ENCODE data around the gene SPAG8. TPM values are rescaled to one million over a fixed set of nuclear protein-coding genes. Genes with fewer than 3 reads are reported as not detected.

Gene SPAG8
- total RNA-seq, 2 experiments from 2014 or later, result 2.0 to 2.2 TPM

DNA sequence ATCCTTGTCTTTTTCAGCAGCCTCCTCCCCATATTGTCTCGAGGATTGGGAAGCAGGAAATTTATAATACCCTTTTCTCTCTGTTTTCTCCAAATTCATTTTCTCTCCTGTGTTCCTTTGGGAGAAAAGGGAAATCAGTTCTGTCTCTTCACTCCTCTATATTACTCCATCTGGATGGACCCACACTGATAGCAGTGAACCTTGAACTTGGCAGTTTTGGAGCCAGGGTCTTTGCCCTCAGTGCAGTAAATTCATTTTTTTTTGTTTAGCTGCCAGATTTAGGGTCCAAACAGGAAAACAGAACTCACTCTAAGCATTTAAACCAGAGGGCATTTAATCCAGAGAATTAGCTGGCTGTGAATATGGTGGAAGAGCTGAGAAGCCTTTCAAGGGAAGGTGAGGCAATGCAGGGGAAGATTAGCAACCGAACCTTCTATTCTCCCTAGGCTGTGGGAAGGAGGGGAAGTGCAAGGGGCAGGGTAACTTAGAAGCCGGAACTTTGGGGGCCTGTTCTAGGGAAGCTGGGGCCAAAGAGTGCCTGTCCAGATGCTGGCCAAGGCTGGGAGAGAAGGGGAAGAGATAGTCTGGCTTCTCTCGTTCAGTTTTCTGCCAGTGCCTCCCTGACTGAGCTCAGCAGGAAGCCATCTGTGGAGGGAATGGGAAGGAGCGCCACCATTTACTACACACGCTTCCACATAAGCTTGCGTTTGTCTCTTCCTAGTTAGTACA, 37.0 kb downstream of the SPAG8 start:
- Mint-ChIP-seq H3K4me1 (no peaks in the 10 kb centered on the region), H3K4me3 (no peak overlapping the region), H3K9me3 (no peaks in the 10 kb centered on the region), H3K27ac (no peak overlapping the region), H3K36me3 (ENCODE audit: low read depth) (peaks cover under 1% of the 10 kb centered on the region), H3K27me3 (no peaks in the 10 kb centered on the region)
- DNase-seq, result no peak
- ChIA-PET CTCF (interaction anchor here (0.8 to 1.3 kb wide), 6 partner anchors 15 to 128 kb away, joined by 3 to 6 read pairs (median 3); partner anchors contain the start of genes GBA2 and RGP1), POLR2A (no interaction called here)

DNA sequence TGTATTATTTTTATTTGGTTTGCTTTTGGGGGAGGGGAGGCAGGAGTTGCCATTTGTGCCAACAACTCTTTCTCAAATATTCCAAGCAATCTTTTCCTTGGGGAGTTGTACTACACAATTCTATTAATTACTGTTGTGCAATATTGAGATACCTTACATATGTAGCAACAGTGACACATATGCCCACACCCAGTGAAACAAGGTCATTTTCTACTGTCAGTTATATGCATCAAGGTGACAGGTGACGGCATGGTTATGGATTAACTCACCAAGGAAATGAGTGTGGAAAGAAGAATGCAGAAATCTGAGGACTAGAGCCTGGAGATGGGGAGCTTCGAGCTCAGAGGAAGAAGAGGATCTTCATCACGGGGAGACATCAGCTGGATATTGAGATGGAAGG, 40.1 kb downstream of the SPAG8 start:
- H3K9me3 Mint-ChIP-seq, result no peaks in the 10 kb centered on the region
- POLR2A ChIA-PET, result interaction anchor here (2.0 kb wide), 1 partner anchor 11 kb away, joined by 5 read pairs; no protein-coding TSS in a partner anchor
- no peaks in the 10 kb centered on the region for H3K4me1 Mint-ChIP-seq
- no peak overlapping the region for H3K4me3 Mint-ChIP-seq
- H3K27me3 Mint-ChIP-seq, result no peaks in the 10 kb centered on the region
- no peaks in the 10 kb centered on the region for H3K36me3 Mint-ChIP-seq (ENCODE audit: low read depth)
- no peak overlapping the region for H3K27ac Mint-ChIP-seq
- CTCF ChIA-PET, result interaction anchor here (0.8 to 1.2 kb wide), 3 partner anchors 8 to 110 kb away, joined by 3 to 4 read pairs (median 4); no protein-coding TSS in a partner anchor
- DNase-seq, result no peak

DNA sequence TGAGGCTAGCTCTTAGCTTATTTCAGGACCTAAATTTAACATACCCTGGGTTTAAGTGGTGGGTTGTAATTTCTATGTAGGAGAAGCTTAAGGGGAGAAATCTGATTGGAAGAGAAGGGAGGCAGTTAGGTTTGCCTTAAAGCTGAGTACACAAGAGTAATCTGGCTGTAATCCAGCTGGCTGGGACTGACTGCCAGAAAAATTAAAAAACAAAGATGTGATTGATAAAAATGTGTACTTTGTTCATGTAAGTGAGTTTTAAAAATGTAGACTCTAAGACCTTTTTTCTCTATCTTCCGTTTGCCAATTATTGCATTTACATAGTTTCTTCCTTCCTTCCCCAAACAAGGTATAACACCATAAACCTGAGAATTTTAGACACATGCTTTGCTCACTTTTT, 40.5 kb downstream of the SPAG8 start:
- H3K4me3 Mint-ChIP-seq, result no peak overlapping the region
- CTCF ChIA-PET, result interaction anchor here (0.6 to 0.8 kb wide), 2 partner anchors 15 to 26 kb away, joined by 3 to 4 read pairs; no protein-coding TSS in a partner anchor
- H3K4me1 Mint-ChIP-seq, result no peaks in the 10 kb centered on the region
- POLR2A ChIA-PET, result interaction anchor here (1.2 to 2.0 kb wide), 2 partner anchors 11 to 23 kb away, joined by 4 to 5 read pairs; partner anchors contain the start of genes GBA2 and RGP1
- DNase-seq, result no peak
- no peaks in the 10 kb centered on the region for H3K27me3 Mint-ChIP-seq
- H3K27ac Mint-ChIP-seq, result no peak overlapping the region
- H3K9me3 Mint-ChIP-seq, result no peaks in the 10 kb centered on the region
- H3K36me3 Mint-ChIP-seq (ENCODE audit: low read depth), result no peaks in the 10 kb centered on the region

DNA sequence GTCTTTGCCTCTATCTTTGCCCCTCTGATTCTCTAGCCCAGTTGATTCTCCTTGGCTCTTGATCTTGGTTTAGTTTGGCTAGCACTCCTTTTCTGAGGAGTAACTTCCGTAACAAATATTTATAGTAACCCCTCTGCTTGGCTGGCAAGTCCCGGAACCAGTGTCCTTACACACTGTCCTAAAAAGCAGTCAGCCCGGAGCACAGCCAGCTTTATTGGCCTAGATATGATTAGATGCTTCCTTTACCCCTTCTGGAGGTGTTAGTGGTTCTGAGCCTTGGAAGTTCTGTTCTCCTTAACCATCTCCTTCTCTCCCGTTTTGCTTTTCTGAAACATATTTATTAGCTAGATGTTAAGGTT, 41.0 kb downstream of the SPAG8 start:
- CTCF ChIA-PET, result interaction anchor here (0.6 to 0.8 kb wide), 2 partner anchors 14 to 26 kb away, joined by 3 to 4 read pairs; no protein-coding TSS in a partner anchor
- no peaks in the 10 kb centered on the region for H3K4me1 Mint-ChIP-seq
- POLR2A ChIA-PET, result interaction anchor here (1.2 to 2.0 kb wide), 2 partner anchors 10 to 23 kb away, joined by 4 to 5 read pairs; partner anchors contain the start of genes GBA2 and RGP1
- no peak overlapping the region for H3K27ac Mint-ChIP-seq
- no peak for DNase-seq
- H3K4me3 Mint-ChIP-seq, result no peak overlapping the region
- no peaks in the 10 kb centered on the region for H3K9me3 Mint-ChIP-seq
- H3K36me3 Mint-ChIP-seq (ENCODE audit: low read depth), result no peaks in the 10 kb centered on the region
- no peaks in the 10 kb centered on the region for H3K27me3 Mint-ChIP-seq

DNA sequence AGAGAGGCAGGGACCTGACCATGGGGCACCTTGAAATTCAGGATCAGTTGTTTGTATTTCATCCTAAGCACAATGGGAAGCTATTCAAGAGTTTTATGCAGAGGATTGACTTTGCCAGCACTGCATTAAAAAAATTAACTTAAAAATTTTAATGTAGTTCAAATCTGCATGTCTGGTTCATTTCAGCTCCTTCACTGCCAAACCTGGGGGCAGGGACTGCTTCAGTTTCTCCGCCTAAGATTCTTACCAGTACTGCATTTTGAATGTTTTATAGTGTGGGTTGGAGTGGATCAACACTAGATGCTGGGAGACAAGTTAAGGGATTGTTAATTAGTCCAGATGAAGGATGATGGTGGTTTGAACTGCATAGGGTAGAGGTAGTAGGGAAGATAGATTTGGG, 42.3 kb downstream of the SPAG8 start:
- no peak overlapping the region for H3K4me3 Mint-ChIP-seq
- H3K9me3 Mint-ChIP-seq, result no peaks in the 10 kb centered on the region
- DNase-seq, result no peak
- no peaks in the 10 kb centered on the region for H3K36me3 Mint-ChIP-seq (ENCODE audit: low read depth)
- POLR2A ChIA-PET, result interaction anchor here (2.1 kb wide), 1 partner anchor 21 kb away, joined by 7 read pairs; the partner anchor contains the start of genes GBA2 and RGP1
- H3K27ac Mint-ChIP-seq, result no peak overlapping the region
- H3K27me3 Mint-ChIP-seq, result no peaks in the 10 kb centered on the region
- CTCF ChIA-PET, result interaction anchor here (0.7 to 2.0 kb wide), 4 partner anchors 14 to 295 kb away, joined by 3 to 6 read pairs (median 4); no protein-coding TSS in a partner anchor
- H3K4me1 Mint-ChIP-seq, result no peaks in the 10 kb centered on the region

DNA sequence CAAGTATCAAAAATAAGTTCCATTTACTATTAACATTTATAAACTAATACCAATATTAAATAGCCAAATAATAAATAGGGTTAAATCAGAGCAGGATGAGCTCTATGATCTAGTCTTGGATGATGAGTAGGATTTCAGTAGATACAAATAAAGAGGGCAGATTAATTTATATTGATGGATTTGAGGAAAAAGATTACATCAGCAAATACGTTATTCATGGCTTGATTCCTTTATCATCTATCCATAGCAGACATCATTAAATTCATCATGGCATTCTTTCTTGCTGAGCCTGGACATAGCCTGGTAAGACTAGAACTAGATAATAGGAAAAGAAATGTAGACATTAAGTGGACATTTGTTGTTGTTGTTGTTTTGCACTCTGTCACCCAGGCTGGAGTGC, 44.6 kb downstream of the SPAG8 start:
- Mint-ChIP-seq H3K27ac (no peak overlapping the region), H3K9me3 (no peaks in the 10 kb centered on the region), H3K36me3 (ENCODE audit: low read depth) (no peaks in the 10 kb centered on the region), H3K4me1 (no peaks in the 10 kb centered on the region), H3K27me3 (no peaks in the 10 kb centered on the region), H3K4me3 (no peak overlapping the region)
- POLR2A ChIA-PET, result no interaction called here
- CTCF ChIA-PET, result interaction anchor here (1.3 kb wide), 1 partner anchor 59 kb away, joined by 3 read pairs; no protein-coding TSS in a partner anchor
- no peak for DNase-seq

DNA sequence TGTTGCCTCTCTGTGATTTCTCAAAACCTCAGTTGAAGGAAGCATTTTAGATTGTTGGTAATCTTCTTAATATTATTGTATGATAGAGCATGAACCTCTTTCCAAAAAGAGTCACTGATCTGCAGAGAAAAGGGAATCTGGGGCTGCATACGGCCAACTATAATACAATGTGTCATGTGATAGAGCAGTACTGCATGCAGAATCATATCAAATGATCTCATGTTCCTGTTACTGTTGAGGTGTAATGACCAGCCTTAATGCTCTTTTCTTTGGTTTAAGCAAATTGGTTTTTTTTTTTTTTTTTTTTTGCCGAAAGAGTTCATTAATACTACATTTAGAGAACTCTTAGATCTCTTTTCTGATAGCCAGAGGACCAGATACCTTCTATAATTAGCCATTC, 45.1 kb downstream of the SPAG8 start:
- Mint-ChIP-seq H3K4me3 (no peak overlapping the region), H3K27ac (no peak overlapping the region), H3K27me3 (no peaks in the 10 kb centered on the region), H3K36me3 (ENCODE audit: low read depth) (no peaks in the 10 kb centered on the region), H3K4me1 (no peaks in the 10 kb centered on the region), H3K9me3 (no peaks in the 10 kb centered on the region)
- DNase-seq, result no peak
- POLR2A ChIA-PET, result no interaction called here
- CTCF ChIA-PET, result no interaction called here

DNA sequence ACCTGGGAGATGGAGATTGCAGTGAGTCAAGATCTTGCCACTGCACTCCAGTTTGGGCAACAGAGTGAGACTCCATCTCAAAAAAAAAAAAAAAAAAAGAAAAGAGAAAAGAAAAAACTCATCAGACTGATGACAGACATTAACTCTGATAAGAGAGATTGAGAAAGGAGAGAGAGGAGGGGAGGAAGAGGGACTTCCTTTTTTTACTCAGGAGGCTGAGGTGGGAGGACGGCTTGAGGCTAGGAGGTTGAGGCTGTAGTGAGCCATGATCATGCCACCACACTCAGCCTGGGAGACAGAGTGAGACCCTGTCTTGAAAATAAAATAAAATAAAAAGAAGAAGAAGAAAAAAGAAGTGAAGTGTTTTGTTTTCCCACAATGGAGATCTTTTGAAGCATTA, 48.3 kb downstream of the SPAG8 start:
- no peaks in the 10 kb centered on the region for H3K27me3 Mint-ChIP-seq
- peaks cover 16% of the 10 kb centered on the region for H3K4me1 Mint-ChIP-seq
- no peak for DNase-seq
- ChIA-PET POLR2A (no interaction called here), CTCF (interaction anchor here (0.8 to 1.2 kb wide), 2 partner anchors 9 to 67 kb away, joined by 3 read pairs; no protein-coding TSS in a partner anchor)
- H3K9me3 Mint-ChIP-seq, result no peaks in the 10 kb centered on the region
- H3K4me3 Mint-ChIP-seq, result no peak overlapping the region
- H3K36me3 Mint-ChIP-seq (ENCODE audit: low read depth), result no peaks in the 10 kb centered on the region
- no peak overlapping the region for H3K27ac Mint-ChIP-seq

DNA sequence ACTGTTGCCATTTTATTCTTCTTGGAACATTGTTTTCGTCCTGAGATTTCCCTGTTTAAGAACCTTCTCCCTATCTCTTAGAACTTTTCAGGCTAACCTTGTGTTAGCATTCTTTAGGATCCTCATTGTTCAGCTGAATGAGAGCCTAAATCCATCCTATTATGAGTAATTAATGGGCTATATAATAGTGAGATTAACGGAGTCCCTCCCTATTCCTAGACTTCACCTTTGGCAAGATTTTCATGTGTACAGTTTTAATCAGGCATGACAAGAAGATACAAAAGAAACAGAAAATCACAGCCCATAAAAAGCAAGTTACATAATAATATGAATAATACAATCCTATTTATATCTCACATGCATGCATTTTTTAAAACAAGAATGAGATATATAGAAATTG, 48.9 kb downstream of the SPAG8 start:
- no peaks in the 10 kb centered on the region for H3K36me3 Mint-ChIP-seq (ENCODE audit: low read depth)
- ChIA-PET CTCF (interaction anchor here (0.6 to 0.8 kb wide), 2 partner anchors 15 to 33 kb away, joined by 3 read pairs; no protein-coding TSS in a partner anchor), POLR2A (no interaction called here)
- no peaks in the 10 kb centered on the region for H3K27me3 Mint-ChIP-seq
- H3K4me1 Mint-ChIP-seq, result peaks cover 22% of the 10 kb centered on the region
- no peak overlapping the region for H3K27ac Mint-ChIP-seq
- no peak overlapping the region for H3K4me3 Mint-ChIP-seq
- DNase-seq, result no peak
- no peaks in the 10 kb centered on the region for H3K9me3 Mint-ChIP-seq

DNA sequence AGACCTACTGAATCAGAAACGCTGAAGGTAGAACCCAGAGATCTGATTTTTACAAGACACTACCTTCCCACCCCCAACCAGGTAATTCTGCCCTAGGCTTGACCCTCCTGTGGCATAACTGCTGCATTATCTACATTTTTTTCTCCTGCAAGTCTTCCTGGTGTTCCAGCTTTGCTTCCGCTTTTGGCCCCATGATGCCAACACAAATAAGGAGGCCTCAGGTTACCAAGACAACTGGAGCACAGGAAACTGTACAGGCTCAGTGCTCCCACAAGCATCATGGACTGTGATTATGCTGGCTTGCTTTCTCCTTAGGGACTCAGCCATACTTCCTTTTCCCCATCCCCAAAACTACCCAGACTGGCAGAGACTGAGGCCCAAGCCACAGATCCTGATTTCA, 51.4 kb downstream of the SPAG8 start:
- H3K4me1 Mint-ChIP-seq, result peaks cover 40% of the 10 kb centered on the region
- CTCF ChIA-PET, result interaction anchor here (0.8 to 1.5 kb wide), 2 partner anchors 24 to 32 kb away, joined by 3 read pairs; no protein-coding TSS in a partner anchor
- H3K27ac Mint-ChIP-seq, result no peak overlapping the region
- DNase-seq, result no peak
- H3K4me3 Mint-ChIP-seq, result no peak overlapping the region
- POLR2A ChIA-PET, result interaction anchor here (1.5 to 2.9 kb wide), 2 partner anchors 11 to 12 kb away, joined by 5 to 18 read pairs; partner anchors contain the start of genes GBA2 and RGP1
- H3K9me3 Mint-ChIP-seq, result no peaks in the 10 kb centered on the region
- no peaks in the 10 kb centered on the region for H3K27me3 Mint-ChIP-seq
- peaks cover 7% of the 10 kb centered on the region for H3K36me3 Mint-ChIP-seq (ENCODE audit: low read depth)

DNA sequence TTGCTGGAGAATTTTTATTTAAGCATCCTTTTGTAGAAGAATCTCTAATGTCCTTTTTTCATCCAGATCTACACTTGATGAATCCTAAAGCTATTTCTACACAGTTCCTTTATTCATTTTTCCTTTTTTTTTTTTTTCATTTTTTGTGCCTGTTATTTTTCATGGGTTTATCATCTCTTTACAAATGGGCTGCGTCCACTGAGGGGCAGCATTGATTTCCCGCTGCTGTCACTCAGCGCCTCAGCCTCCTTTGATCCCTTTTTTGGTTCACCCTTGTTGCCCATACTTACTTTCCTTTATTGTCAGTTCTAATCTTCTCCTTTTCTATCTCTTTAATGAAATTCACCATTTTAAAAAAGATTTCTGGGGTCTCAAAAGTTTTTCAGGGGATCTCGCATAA, 52.3 kb downstream of the SPAG8 start:
- peaks cover 7% of the 10 kb centered on the region for H3K36me3 Mint-ChIP-seq (ENCODE audit: low read depth)
- no peak overlapping the region for H3K27ac Mint-ChIP-seq
- no peak for DNase-seq
- H3K27me3 Mint-ChIP-seq, result no peaks in the 10 kb centered on the region
- H3K4me1 Mint-ChIP-seq, result peaks cover 40% of the 10 kb centered on the region
- no peaks in the 10 kb centered on the region for H3K9me3 Mint-ChIP-seq
- H3K4me3 Mint-ChIP-seq, result no peak overlapping the region
- ChIA-PET POLR2A (interaction anchor here (1.5 to 2.9 kb wide), 2 partner anchors 11 to 12 kb away, joined by 5 to 18 read pairs; partner anchors contain the start of genes GBA2 and RGP1), CTCF (interaction anchor here (0.6 to 1.8 kb wide), 3 partner anchors 10 to 156 kb away, joined by 3 to 7 read pairs (median 4); partner anchors contain the start of gene RGP1)

All from activated CD4-positive, alpha-beta memory T cell treated with anti-CD3 and anti-CD28 coated beads, Interleukin-2, amount 10 ng/mL, durations not matched to agents 7 days and 5 days (primary cell).